G401 (cell line): ENCODE results near the gene SETD4. TPM values are rescaled to one million over a fixed set of nuclear protein-coding genes. Genes with fewer than 3 reads are reported as not detected.

Experiments used
- DNase-seq: peaks from one replicate; pipeline ENCODE4 v3.0.0-alpha.2; 2015; ENCODE audit warnings: low spot score
- in situ Hi-C: cut with HindIII; loops from 2 replicates; pipeline ENCODE4 v1.10.0; 2016; ENCODE audit warnings: low sequenced_read_pairs, mixed read lengths
- total RNA-seq: library from RNA; depleted of rRNA; stranded (reverse); fragments of >200 nt; shearing (Covaris generic); gene quantifications from 2 replicates; pipeline ENCODE4 v1.2.3, GENCODE V29; 2014

The SETD4 gene
- total RNA-seq, 1 experiment from 2014 or later: 11.5 TPM

DNA sequence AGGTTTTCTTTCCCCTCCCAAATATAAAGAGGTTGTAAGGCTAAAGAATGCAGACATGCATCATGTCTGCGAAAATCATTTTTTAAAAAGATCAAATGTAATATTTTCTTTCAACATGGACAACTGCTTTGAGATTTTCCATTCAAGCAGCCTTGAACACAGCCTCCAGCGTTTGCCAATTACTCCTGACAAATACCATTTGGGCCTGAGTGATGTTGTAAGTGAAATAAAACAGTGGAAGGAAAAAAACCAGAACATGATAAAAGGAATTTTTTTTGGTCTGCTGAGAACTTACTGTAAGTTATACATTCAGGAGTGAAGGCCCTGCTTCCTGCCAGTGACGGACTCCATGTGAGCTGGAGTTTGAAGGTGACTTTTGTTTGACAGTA is 37.2 kb downstream of the SETD4 start:
- in situ Hi-C loops: no loop called here
- DNase-seq: no peak

DNA sequence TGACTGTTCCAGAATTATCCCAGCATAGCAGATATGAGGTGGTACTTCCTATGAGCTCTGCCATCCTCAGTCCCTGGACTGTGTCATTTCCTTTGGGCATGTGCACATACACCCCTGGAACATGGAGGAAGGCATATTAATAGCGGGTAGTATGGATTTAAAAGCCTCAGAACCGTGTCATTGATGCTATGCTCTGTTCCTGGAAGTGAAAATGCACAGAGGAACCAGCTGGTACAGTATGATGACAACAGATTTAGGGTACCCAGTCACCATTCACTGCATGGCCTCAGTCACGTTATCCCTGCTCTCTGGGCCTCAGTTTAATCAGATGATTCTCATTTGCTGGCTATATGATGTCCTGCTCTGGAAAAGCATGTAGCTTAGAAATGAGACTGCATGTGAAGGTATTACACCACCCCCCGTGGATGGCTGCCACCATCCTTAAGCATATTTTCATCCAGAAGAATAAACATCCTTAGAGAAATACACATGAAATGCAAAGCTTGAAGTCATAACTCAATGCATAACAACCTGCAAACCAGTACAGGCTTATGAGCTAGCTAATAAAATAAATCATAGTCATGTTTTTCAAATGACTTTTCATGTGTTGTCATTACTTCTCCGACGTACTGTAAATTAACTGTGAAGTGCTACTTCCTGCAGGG is 37.8 kb downstream of the SETD4 start:
- in situ Hi-C loops: no loop called here
- DNase-seq: no peak

DNA sequence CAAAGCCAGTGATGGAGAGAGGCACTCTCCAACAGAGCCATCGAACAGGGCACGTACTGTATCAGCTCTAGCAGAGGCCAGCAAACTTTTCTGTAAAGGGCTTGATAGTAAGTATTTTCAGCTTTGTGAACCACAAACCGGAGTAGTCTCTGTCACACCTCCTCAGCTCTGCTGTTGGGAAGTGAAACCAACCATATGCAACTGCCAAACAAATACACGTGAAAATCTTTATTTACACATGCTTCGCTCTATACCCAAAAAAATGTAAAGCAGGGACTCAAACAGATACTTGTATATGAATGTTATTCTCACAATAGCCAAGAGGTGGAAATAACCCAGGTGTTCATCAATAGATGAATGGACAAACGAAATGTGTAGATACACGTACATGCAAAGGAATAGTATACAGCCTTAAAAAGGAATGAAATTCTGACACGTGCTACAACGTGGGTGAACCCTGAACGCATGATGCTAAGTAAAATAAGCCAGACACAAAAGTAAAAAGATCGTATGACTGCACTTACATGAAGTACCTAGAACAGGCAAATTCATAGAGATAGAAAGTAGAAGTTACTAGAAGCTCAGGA is 39.0 kb downstream of the SETD4 start:
- in situ Hi-C loops: no loop called here
- DNase-seq: no peak

DNA sequence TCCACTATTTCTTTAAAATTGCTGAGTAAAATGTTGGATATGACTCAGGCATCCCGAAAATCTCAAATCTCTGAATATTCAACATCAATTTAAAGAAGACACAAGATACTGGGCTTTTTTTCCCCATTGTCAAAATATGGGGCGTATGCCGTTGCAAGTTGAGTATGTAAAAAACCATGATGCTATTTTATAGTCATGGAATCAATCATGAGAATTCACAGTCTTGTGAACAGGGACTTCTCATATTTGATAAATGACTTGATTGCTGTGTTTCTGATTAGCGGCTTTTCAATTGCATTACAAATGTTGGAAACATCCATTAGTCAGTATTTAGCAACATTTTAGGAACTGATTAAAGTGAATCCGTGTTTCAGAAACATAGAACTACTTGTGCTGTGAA is 45.3 kb downstream of the SETD4 start:
- in situ Hi-C loops: no loop called here
- no peak for DNase-seq

DNA sequence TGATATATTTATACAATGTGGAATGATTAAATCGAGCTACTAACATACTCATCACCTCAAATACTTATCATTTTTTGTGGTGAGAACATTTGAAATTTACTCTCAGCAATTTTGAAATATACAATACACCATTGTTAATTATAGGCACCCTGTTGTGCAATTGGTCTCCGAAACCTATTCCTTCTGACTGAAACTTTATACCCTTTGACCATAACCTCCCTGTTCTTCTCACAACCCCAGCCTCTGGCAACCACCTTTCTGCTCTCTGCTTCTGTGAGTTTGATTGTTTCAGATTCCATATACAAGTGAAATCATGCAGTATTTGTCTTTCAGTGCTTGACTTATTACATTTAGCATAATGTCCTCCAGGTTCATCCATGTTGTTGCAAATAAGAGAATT is 49.5 kb downstream of the SETD4 start:
- in situ Hi-C loops: no loop called here
- DNase-seq: no peak

DNA sequence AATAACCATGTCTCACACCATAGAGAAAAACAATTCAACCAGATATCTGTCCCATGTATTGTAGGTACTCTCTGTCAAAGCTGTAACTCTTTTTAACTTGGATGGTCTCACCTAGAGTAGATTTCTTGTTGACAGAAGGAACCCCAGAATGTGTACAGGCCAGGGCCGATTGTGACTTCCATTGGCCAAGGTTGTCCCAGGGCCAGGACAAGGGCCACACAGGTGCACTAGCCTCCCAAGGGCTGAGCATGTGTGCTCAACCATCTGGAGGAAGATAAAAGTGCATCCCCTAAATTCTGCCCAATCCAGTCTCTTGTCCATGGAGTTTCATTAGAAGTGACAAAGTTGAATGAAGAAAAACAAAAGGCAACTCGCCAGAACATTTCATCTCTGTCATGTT is 51.8 kb downstream of the SETD4 start:
- DNase-seq: no peak
- in situ Hi-C loops: no loop called here

DNA sequence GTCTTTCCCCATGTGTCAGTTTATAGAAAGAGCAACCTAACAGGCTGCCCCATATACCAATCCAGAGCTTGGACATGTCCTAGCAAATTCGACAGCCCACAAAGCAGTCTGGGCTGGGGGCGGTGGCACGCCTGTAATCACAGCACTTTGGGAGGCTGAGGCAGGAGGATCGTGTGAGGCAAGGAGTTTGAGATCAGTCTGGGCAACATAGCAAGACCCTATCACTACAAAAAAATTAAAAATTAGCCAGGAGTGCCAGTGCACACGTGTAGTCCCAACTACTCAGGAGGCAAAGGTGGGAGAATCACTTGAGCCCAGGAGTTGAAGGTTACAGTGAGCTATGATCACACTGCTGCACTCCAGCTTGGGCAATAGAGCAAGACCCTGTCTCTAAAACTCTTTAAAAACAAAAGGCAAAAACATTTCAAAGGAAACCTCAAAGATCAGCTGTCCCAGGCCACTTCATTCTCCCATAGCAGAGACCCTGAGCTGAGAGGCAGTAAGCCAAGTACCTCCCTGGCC is 54.4 kb downstream of the SETD4 start:
- no peak for DNase-seq
- in situ Hi-C loops: no loop called here

DNA sequence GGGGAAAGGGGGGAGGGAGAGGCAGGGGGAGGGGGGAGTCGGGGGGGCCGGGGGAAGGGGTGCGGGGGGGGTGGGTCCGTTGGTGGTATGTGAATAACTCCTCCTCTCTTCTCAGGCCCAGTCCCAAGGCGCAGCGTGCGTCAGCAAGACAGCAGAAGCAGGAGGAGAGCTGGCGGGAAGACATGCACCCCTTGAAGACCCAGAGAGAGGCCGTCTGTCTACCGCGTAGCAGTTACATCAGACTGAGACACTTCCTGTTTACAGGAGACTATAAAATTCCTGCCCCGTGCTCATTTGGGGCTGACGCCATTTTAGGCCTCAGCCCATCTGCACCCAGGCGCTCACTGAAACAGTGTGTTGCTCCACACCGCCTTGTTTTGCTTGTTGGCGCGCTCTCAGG is 55.3 kb downstream of the SETD4 start:
- in situ Hi-C loops: no loop called here
- DNase-seq: no peak

DNA sequence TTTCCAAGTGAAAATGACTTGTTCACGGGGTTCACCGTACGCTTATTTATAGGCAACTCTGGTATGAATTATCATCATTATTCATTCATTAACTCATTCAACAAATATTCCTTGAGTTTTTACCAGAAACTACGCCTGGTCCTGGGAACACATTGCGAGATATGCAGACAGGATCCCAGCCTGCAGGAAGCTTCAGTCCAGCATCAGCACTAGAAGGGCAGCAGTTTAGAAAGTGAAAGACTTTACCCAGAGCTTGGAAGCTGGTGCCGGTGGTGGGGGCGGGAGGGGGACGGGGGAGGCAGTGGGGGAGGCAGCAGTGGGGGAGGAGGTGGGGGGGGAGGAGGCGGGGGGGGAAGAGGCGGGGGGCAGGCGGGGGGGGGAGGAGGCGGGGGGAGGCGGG is 55.9 kb downstream of the SETD4 start:
- in situ Hi-C loops: no loop called here
- DNase-seq: no peak

DNA sequence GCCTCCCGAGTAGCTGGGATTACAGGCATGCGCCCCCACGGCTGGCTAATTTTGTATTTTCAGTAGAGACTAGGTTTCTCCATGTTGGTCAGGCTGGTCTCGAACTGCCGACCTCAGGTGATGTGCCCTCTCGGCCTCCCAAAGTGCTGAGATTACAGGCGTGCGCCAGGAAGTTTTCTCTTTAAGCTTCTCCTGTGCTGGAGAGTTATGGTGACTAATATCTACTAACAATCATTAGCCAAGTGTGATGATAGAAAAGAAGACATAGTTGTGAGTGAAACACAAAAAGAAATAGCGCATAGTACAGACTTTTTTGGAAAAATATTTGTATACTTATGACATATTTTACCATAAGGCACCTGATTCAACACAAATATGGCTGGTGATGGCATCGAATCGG is 56.5 kb downstream of the SETD4 start:
- in situ Hi-C loops: no loop called here
- DNase-seq: no peak

DNA sequence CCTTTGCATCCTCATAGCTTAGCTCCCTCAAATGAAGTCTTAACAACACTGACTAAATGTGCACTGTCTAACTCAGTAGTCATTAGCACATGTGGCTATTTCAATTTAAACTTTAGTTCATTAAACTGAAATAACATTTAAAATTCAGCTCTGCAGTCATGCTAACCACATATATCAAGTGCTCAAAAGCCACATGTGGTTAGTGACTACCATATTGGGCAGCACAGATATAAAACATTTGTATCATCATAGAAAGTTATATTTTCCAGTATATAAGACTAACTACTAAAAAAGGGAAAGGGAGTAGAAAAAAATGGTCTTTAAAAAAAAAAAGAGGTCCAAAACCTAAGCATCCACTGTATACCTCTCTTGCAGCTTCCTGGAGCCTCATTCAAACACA is 64.1 kb downstream of the SETD4 start:
- in situ Hi-C loops: no loop called here
- DNase-seq: no peak

DNA sequence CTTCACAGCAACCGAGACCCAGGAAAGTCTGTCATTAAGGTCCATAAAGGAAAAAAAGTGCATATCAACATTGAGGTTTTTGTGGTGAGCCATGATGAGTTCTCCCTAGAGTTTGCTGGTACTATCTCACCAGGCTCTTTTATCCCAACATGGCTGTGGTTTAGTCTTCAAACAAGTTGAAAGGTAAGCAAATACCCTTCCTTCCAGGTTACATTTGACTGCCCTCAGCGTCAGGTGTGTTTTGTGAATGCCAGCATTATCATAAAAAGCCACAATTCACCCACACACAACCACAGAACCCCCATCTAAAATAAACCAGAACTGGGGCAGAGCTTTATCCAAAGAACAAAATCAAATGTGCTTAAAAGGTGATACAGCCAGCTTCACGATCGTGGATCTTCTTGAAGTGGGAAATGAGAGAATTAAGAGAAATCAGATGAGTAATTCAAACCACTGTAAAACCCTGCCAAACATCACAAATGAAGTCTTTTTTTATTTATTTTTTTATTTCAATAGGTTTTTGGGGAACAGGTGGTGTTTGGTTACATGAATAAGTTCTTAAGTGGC is 64.7 kb downstream of the SETD4 start:
- no peak for DNase-seq
- in situ Hi-C loops: no loop called here

DNA sequence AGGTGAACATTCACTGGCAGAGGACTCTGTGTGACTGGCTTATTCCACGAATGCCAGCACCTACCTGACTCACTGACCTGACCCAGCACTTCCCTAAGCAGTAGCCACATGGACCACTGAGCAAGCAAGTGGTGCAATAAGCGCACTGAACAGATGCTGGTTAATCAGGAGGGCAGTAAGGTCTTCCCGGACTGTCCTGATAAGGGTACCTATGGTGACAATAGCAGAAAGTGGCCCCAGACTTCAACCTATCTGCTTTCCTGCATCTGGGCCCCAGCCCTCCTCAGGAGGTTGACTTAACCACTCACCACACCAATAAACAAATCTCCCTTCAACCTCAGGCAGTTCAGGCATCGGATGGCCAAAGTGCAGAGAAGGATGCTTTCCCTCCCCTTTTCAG is 65.7 kb downstream of the SETD4 start:
- no peak for DNase-seq
- in situ Hi-C loops: no loop called here

DNA sequence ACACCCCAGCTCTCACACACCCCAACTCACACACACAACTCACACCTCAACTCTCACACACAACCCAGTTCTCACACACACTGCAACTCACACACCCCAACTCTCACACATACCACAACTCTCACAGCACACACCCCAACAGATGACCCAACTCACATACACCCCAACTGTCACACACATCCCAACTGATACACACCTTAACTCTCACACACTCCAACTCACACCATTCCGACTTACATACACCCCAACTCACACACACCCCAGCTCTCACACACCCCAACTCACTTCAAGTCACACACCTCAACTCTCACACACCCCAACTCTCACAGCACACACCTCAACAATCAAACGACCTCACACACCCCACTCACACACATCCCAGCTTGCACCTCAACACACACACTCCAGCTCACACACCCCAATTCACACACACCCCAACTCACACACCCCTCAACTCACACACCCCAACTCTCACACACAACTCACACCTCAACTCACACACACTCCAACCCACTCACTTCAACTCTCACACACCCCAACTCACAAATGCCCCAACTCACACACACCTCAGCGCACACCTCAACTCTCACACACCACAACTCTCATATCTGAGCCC is 66.3 kb downstream of the SETD4 start:
- in situ Hi-C loops: no loop called here

DNA sequence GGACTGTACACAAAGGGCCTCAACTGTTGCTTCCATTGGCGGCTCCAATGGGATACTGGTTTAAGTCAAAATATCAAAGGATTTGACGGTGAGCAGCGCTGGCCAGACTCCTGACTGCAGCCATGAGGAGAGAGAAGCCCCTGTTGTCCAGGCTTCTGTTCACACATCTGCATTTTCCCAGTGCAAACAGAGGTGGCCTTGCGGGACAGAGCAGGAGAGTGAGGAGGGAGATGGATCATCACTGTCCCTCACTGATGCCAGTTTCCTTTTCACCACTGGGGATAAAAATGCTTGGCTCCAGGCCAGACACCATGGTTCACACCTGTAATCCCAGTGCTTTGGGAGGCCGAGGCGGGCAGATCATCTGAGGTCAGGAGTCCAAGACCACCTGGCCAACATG is 69.2 kb downstream of the SETD4 start:
- in situ Hi-C loops: no loop called here
- DNase-seq: no peak

More for the DNA sequence above, 66.3 kb downstream of the SETD4 start:
- DNase-seq: no peak

DNA sequence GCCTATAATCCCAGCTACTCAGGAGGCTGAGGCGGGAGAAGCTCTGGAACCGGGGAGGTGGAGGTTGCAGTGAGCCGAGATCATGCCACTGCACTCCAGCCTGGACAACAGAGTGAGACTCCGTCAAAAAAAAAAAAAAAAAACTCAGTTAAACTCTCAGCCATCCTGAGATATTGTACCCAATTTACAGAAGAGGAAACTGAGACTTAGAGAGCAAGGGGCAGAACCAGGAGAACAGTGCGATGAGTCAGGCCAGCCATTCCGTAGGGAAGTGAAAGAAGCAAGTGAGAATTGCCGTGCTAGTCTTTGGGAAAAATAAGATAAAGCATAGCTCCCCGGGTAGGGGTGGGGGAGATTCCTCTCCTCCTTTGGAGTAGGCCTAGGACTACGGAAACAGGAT is 69.7 kb downstream of the SETD4 start:
- in situ Hi-C loops: no loop called here
- DNase-seq: no peak

DNA sequence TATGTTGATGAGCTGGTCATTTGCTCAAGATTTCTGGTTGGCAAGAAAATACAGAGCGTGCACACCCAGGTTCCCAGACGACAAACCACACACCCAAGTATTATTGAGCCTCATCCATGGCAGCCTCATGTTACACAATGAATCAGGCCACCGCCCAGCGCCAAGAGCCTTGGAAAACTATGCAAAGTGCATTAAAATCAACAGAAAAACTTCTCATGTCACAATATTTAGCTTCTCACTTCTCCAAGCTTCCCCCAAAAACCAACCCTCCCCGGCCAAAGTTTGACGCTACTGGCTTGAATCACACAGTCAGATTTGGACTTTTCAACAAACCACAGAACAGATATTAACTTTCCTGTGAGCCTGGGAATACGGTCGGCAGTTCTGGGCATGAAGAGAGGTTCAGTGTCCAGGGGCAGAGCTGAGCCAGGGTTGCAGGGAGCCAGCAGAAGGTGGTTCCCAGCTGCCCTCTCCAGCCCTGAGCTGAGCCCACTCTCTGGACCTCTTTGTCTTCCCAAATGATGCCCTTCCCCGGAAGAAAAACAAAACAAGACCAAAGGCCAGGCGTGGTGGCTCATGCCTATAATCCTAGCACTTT is 71.1 kb downstream of the SETD4 start:
- in situ Hi-C loops: no loop called here
- no peak for DNase-seq

DNA sequence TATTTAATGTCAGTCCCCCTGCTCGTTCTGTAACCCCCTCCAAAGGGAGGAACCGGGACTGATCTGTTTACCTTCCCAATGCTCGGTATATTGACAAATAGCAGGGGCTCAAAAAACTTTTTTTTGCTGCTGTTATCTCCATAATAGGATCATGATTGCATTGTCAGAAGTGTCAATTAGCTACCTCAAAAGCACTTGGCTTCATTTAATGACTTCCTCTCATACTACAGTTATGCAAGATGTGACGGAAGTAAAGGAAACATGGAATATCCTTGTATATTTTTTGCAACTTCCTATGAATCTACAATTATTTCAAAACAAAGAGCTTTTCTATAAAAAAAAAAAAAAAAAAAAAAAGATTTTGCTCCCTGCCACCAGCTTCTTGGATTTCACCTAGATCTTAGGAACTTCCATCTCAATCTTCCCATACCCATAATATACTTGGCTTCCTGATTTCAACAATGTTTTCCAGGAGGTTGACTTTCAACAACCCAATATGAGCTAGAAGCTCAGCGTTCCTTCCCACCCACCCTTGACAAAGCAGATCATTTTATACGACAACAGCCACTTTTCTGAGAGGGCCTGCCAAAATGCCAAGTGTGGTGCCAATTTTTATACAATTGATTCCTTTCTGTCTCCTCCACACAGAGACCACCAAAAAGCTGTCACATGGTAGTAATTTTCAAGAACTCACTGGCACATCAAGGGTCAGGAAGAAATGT is 71.7 kb downstream of the SETD4 start:
- in situ Hi-C loops: no loop called here
- no peak for DNase-seq

DNA sequence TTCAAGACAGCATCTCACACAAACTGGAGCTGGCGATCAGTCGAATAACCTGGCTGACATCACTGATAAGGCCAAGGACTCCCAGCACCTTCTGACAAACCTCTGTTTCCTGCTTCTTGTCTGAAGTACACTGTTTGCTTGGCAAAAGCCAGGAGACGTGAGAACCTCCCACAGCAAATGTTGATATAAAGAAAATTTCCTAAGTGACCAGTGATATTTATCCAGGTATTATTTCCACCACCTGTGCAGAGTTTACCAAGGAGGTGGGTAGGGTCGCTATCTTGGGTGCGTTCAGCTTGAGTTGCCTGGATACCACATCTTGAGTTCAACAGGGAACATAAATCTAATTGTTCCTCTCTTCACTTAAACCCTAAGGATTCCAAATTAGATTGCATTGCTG is 72.9 kb downstream of the SETD4 start:
- DNase-seq: no peak
- in situ Hi-C loops: no loop called here
